HepG2 (cell line): ENCODE measurements around the gene TMEM184B. TPM values are rescaled to one million over a fixed set of nuclear protein-coding genes. Genes with fewer than 3 reads are reported as not detected.

Source experiments
- ARNT2 ChIP-seq: sonication (generic); formaldehyde crosslinking; IDR thresholded peaks from 2 replicates; pipeline ENCODE4 v1.8.0; 2022; ENCODE audit warnings: mild to moderate bottlenecking, low read depth, missing genetic modification reagents, moderate library complexity
- FOXK1 ChIP-seq: sonication (generic); formaldehyde crosslinking; IDR thresholded peaks from 2 replicates; pipeline ENCODE4 v1.4.0; 2020; ENCODE audit warnings: low read depth, missing genetic modification reagents, borderline replicate concordance
- KDM3A ChIP-seq: IDR thresholded peaks from 2 replicates; pipeline ENCODE4 v1.6.1; 2018; ENCODE audit warnings: low read depth, missing compliant biosample characterization
- MED1 ChIP-seq: sonication (generic); formaldehyde crosslinking; IDR thresholded peaks from 2 replicates; pipeline ENCODE4 v1.4.0; 2020; ENCODE audit warnings: missing genetic modification reagents
- MIER2 ChIP-seq: IDR thresholded peaks from 2 replicates; pipeline ENCODE4 v1.6.1; 2016; ENCODE audit warnings: missing biosample characterization, missing genetic modification reagents
- NAIF1 ChIP-seq: sonication (generic); formaldehyde crosslinking; IDR thresholded peaks from 2 replicates; pipeline ENCODE4 v1.5.0; 2020; ENCODE audit warnings: mild to moderate bottlenecking, missing genetic modification reagents, borderline replicate concordance
- SIN3A ChIP-seq: IDR thresholded peaks from 2 replicates; pipeline ENCODE4 v1.6.1; 2011; ENCODE audit warnings: low read depth, mild to moderate bottlenecking, control low read depth, low read length, borderline replicate concordance
- SNAPC4 ChIP-seq: sonication (generic); formaldehyde crosslinking; IDR thresholded peaks from 2 replicates; pipeline ENCODE4 v1.4.0; 2020; ENCODE audit warnings: mild to moderate bottlenecking, missing genetic modification reagents
- TBX2 ChIP-seq: sonication (generic); formaldehyde crosslinking; IDR thresholded peaks from 2 replicates; pipeline ENCODE4 v1.5.0; 2020; ENCODE audit warnings: missing genetic modification reagents, mild to moderate bottlenecking, borderline replicate concordance
- TOE1 ChIP-seq: sonication (generic); formaldehyde crosslinking; IDR thresholded peaks from 2 replicates; pipeline ENCODE4 v1.4.0; 2020; ENCODE audit warnings: mild to moderate bottlenecking, missing genetic modification reagents
- TRAFD1 ChIP-seq: sonication (generic); formaldehyde crosslinking; IDR thresholded peaks from 2 replicates; pipeline ENCODE4 v1.5.1; 2020; ENCODE audit warnings: missing genetic modification reagents, mild to moderate bottlenecking, borderline replicate concordance
- TRIM22 ChIP-seq: fragments of 450-650 bp; IDR thresholded peaks from 2 replicates; pipeline ENCODE4 v1.6.1; 2017
- ZFX ChIP-seq: sonication (generic); formaldehyde crosslinking; IDR thresholded peaks from 2 replicates; pipeline ENCODE4 v1.4.0; 2020; ENCODE audit warnings: mild to moderate bottlenecking, low read depth, missing genetic modification reagents, moderate library complexity
- ZNF224 ChIP-seq: sonication (generic); formaldehyde crosslinking; IDR thresholded peaks from 2 replicates; pipeline ENCODE4 v1.5.0; 2020; ENCODE audit warnings: mild to moderate bottlenecking, missing genetic modification reagents
- ZNF768 ChIP-seq: sonication (generic); formaldehyde crosslinking; IDR thresholded peaks from 2 replicates; pipeline ENCODE4 v1.4.0; 2020; ENCODE audit warnings: missing genetic modification reagents
- polyA plus RNA-seq, 8 experiments: library from polyadenylated mRNA; depleted of rRNA in 3 of 8; stranded (reverse) in 7 of 8; unstranded in 1 of 8; fragments of >200 nt; fragmentation: Illumina TruSeq in 4 of 8; extraction: Trizol in 4 of 8; gene quantifications; 2 replicates each; pipeline versions ENCODE4 v1.2.1 to v1.2.3, GENCODE V29; 2011 to 2016; ENCODE audit warnings: low read depth in 4 of 8, missing spikeins in 1 of 8, mixed read lengths in 1 of 8; ENCODE audit not compliant: insufficient read depth in 1 of 8
- total RNA-seq, 5 experiments: library from RNA; depleted of rRNA; stranded (reverse); fragments of >200 nt; fragmentation: Illumina TruSeq; extraction: Trizol; gene quantifications; 2 replicates each; pipeline ENCODE4 v1.2.3, GENCODE V29; 2016; ENCODE audit warnings: low read depth in 1 of 5
- TF ChIP-seq, protein P1 (sequence below): sonication (generic); formaldehyde crosslinking; IDR thresholded peaks from 2 replicates; pipeline ENCODE4 v1.4.0; 2020; ENCODE audit warnings: low read depth, missing genetic modification reagents

TMEM184B gene
- total and polyA plus RNA-seq, 2 of the 13 experiments (the other 11 are each of a cell fraction or from before 2014, with no cell fraction given), result 15.9 to 16.0 TPM

DNA sequence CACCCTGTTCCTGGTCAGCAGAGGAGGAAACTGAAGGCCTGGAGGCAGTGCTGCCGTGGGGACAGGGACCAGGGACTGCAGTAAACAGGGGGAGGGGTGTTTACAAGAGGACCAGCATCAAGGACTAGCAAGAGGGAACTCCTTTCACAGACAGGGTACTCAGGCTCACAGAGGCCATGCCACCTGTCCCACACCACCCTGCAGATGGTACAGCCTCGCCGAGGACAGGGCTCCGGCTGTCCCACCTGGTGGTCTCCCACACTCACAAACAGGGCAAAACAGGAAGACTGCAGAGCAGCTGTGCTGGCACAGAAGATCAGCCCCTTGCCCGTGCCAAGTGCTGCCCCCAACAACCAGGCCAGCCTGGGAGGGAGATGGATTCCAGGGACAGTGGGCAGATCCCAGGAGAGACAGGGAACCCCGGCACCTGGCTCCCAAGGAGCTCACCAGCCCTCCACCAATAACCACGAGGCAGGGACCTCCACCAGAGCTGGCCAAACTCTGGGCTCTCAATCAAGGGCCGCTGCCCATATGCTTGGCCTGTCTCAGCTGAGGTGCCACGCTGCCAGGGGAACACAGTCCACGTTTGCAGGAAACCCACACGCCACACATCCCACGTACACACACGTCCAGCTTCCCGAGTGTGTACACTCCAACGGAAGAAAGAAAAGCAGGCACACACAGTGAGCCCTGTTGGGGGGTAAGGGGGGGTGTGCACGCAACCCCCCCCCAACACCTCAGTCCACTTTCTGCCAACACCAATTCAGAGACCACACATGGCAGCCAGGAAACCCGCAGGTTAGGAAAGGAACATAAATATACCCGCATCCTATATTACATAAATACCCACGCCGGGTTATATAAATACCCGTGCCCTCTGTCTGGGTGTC is 42.4 kb upstream of the TMEM184B start (continued):
- TF ChIP-seq, protein P1, sequence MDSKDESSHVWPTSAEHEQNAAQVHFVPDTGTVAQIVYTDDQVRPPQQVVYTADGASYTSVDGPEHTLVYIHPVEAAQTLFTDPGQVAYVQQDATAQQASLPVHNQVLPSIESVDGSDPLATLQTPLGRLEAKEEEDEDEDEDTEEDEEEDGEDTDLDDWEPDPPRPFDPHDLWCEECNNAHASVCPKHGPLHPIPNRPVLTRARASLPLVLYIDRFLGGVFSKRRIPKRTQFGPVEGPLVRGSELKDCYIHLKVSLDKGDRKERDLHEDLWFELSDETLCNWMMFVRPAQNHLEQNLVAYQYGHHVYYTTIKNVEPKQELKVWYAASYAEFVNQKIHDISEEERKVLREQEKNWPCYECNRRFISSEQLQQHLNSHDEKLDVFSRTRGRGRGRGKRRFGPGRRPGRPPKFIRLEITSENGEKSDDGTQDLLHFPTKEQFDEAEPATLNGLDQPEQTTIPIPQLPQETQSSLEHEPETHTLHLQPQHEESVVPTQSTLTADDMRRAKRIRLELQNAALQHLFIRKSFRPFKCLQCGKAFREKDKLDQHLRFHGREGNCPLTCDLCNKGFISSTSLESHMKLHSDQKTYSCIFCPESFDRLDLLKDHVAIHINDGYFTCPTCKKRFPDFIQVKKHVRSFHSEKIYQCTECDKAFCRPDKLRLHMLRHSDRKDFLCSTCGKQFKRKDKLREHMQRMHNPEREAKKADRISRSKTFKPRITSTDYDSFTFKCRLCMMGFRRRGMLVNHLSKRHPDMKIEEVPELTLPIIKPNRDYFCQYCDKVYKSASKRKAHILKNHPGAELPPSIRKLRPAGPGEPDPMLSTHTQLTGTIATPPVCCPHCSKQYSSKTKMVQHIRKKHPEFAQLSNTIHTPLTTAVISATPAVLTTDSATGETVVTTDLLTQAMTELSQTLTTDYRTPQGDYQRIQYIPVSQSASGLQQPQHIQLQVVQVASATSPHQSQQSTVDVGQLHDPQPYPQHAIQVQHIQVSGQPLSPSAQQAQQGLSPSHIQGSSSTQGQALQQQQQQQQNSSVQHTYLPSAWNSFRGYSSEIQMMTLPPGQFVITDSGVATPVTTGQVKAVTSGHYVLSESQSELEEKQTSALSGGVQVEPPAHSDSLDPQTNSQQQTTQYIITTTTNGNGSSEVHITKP (CRISPR knock-in tag), result peak; percentile 92
- TF ChIP-seq SNAPC4 (no peak), ZNF768 (CRISPR knock-in tag) (no peak), SIN3A (no peak), FOXK1 (peak; percentile 66; the same call in 1 of the 2 replicates), KDM3A (CRISPR knock-in tag) (no peak), ZFX (CRISPR knock-in tag) (peak; percentile 60), NAIF1 (no peak), TOE1 (CRISPR knock-in tag) (no peak), MIER2 (CRISPR knock-in tag) (no peak), ZNF224 (CRISPR knock-in tag) (no peak), MED1 (CRISPR knock-in tag) (peak; percentile 63), TRAFD1 (no peak), ARNT2 (CRISPR knock-in tag) (no peak), TRIM22 (no peak), TBX2 (no peak)
